CD4-positive, CD25-positive, alpha-beta regulatory T cell (primary cell): ENCODE data around the gene JARID2. TPM values are rescaled to one million over a fixed set of nuclear protein-coding genes. Genes with fewer than 3 reads are reported as not detected.
"Not testable (repeated sequence)": the region's sequence is repeated elsewhere in the genome, so short reads cannot be mapped to it uniquely, and the experiment has no call there.

Experiments
- ATAC-seq, 2 donors: fragments of 150-1000 bp; cut with Tn5 transposase; one replicate each; pipeline ENCODE4 v1.10.0; 2021; ENCODE audit warnings: low read depth in 2 of 2, moderate number of reproducible peaks in 2 of 2, moderate library complexity in 1 of 2
- DNase-seq, 3 donors: peaks; one replicate each; pipeline versions ENCODE4 v3.0.0 to v3.0.0-alpha.2; 2012 to 2022; ENCODE audit warnings: mixed read lengths in 1 of 3
- H3K27ac ChIP-seq: one replicate; pipeline ENCODE4 v1.7.0; 2013; ENCODE audit warnings: mild to moderate bottlenecking, low read length; ENCODE audit not compliant: insufficient read depth, poor library complexity, severe bottlenecking
- H3K27me3 ChIP-seq: one replicate; pipeline ENCODE4 v1.7.0; 2013; ENCODE audit warnings: low read length; ENCODE audit not compliant: control insufficient read depth, insufficient read depth
- H3K36me3 ChIP-seq: one replicate; pipeline ENCODE4 v1.7.0; 2013; ENCODE audit warnings: mild to moderate bottlenecking, low read length, moderate library complexity; ENCODE audit not compliant: control insufficient read depth, insufficient read depth
- H3K4me1 ChIP-seq: 2 replicates; pipeline ENCODE4 v1.7.0; 2013; ENCODE audit warnings: mild to moderate bottlenecking, low read length; ENCODE audit not compliant: insufficient read depth, control insufficient read depth, poor library complexity, severe bottlenecking
- H3K4me3 ChIP-seq: one replicate; pipeline ENCODE4 v1.7.0; 2013; ENCODE audit warnings: low read depth, mild to moderate bottlenecking, low read length, moderate library complexity
- H3K9me3 ChIP-seq, 2 experiments: 1 replicate in 1 of 2; 2 replicates in 1 of 2; pipeline ENCODE4 v1.7.0; 2013; ENCODE audit warnings: low read length in 2 of 2, mild to moderate bottlenecking in 1 of 2, moderate library complexity in 1 of 2; ENCODE audit not compliant: control insufficient read depth in 2 of 2
- H3K27ac Mint-ChIP-seq, 3 donors: one replicate each; pipeline ENCODE4 v1.8.0; 2020 to 2022; ENCODE audit warnings: mild to moderate bottlenecking in 3 of 3, mixed read lengths in 3 of 3, moderate library complexity in 2 of 3
- H3K27me3 Mint-ChIP-seq: one replicate; pipeline ENCODE4 v1.8.0; 2022; ENCODE audit warnings: mild to moderate bottlenecking, mixed read lengths
- H3K36me3 Mint-ChIP-seq: one replicate; pipeline ENCODE4 v1.8.0; 2020; ENCODE audit warnings: mixed read lengths
- H3K4me1 Mint-ChIP-seq, 4 donors: one replicate each; pipeline ENCODE4 v1.8.0; 2020 to 2022; ENCODE audit warnings: mixed read lengths in 4 of 4, mild to moderate bottlenecking in 1 of 4
- H3K4me3 Mint-ChIP-seq, 4 donors: one replicate each; pipeline ENCODE4 v1.8.0; 2020 to 2022; ENCODE audit warnings: mild to moderate bottlenecking in 4 of 4, mixed read lengths in 4 of 4, moderate library complexity in 3 of 4
- H3K9me3 Mint-ChIP-seq, 7 donors: one replicate each; pipeline ENCODE4 v1.8.0; 2020 to 2022; ENCODE audit warnings: mixed read lengths in 7 of 7, mild to moderate bottlenecking in 3 of 7, moderate library complexity in 2 of 7
- polyA plus RNA-seq, 4 donors: library from polyadenylated mRNA; unstranded; fragments of 300-500 nt; fragmentation: Illumina TruSeq; gene quantifications; one replicate each; pipeline ENCODE4 v1.2.3, GENCODE V29; 2021
- total RNA-seq: library from RNA; stranded (reverse); gene quantifications from one replicate; pipeline ENCODE4 v1.2.3, GENCODE V29; 2022

The JARID2 gene
- total and polyA plus RNA-seq, 5 donors from 2014 or later: 4.1 to 26.1 (median 5.6) TPM

DNA sequence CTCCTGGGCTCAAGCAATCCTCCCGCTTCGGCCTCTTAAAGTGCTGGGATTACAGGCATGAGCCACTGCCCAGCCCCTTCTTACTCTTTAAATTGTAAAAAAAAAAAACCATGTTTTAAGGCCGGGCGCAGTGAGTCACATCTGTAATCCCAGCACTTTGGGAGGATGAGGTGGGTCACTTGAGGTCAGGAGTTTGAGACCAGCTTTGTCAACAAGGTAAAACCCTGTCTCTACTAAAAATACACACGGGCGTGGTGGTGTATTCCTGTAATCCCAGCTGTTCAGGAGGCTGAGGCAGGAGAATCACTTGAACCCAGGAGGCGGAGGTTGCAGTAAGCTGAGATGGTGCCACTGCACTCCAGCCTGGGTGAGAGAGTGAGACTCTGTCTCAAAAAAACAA lies 43.6 kb downstream of the JARID2 start:
- not testable (repeated sequence) for H3K4me3 Mint-ChIP-seq, DNase-seq, H3K4me3 ChIP-seq, H3K36me3 ChIP-seq, H3K9me3 Mint-ChIP-seq, H3K27ac ChIP-seq, H3K27ac Mint-ChIP-seq, H3K27me3 Mint-ChIP-seq, H3K9me3 ChIP-seq, H3K27me3 ChIP-seq, ATAC-seq, H3K4me1 ChIP-seq
- H3K4me1 Mint-ChIP-seq: peaks cover 13 to 71% (median 49%) of the 10 kb centered on the region in 4 donors
- peaks cover 22% of the 10 kb centered on the region for H3K36me3 Mint-ChIP-seq

DNA sequence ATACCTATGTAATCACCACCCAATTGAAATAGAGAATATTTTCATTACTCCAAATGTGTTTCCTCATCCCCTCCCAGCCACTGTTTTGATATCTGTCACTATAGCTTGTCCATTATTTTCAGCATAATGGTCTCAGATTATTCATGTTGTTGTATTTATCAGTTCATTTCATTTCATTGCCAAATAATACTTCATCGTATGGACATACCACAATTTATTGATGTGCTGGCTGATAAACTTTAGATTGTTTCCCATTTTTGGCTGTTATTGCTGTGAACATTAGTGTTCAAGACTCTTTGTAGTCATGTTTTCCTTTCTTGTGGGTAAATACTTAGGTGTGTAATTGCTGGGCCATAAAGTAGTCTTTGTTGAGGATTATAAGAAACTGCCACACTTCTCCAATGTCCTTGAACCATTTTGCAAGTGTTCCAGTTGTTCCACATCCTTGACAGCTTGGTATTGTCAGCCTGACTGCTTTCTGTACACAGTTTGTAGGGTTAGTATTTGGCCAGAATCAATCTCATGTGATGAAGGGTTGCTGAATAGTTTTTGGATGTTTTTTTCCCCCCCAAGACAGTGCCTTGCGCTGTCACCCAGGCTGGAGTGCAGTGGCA lies 44.3 kb downstream of the JARID2 start:
- H3K27me3 ChIP-seq: no peaks in the 10 kb centered on the region
- H3K27ac Mint-ChIP-seq: peak overlapping the region in 1 of 3 donors; percentile 48
- H3K9me3 Mint-ChIP-seq: no peaks in the 10 kb centered on the region
- DNase-seq: no peak
- no peak overlapping the region for H3K4me3 Mint-ChIP-seq
- H3K4me1 Mint-ChIP-seq: peaks cover 17 to 68% (median 51%) of the 10 kb centered on the region in 4 donors
- H3K4me1 ChIP-seq: peaks cover 10% of the 10 kb centered on the region
- H3K36me3 Mint-ChIP-seq: peaks cover 22% of the 10 kb centered on the region
- H3K4me3 ChIP-seq: no peak overlapping the region
- H3K9me3 ChIP-seq: no peaks in the 10 kb centered on the region
- H3K36me3 ChIP-seq: no peaks in the 10 kb centered on the region
- no peak overlapping the region for H3K27ac ChIP-seq
- ATAC-seq: no peak
- no peaks in the 10 kb centered on the region for H3K27me3 Mint-ChIP-seq

DNA sequence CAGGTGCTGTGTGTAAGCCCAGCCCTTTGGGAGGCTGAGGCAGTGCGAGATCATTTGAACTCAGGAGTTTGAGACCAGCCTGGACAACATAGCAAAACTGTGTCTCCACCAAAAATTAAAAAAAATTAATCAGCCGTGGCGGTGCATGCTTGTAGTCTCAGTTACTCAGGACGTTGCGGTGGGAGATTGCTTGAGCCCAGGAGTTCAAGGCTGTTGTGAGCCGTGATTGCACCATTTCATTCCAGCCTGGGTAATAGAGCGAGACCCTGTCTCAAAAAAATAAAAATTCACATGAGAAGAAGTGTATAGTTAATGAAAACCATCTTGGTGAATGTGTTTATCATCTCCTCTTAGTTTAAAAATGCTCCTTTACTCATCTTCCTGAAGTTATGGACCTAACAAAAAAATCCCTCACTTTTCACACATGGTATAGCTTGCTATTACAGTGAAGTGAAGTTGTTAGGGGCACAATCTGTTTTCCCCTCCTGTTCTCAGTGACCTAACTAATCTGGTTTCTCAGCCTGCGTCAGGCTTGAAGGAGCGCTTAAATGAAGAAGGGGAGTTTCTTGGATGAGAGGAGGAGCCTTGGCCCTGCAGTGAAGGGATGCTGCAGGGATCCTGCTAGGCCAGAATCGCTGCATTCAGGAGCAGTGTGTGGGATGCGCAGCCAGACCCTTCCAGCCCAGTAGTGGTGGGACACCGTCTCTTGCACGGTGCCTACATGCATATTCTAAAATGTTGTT lies 45.3 kb downstream of the JARID2 start:
- Mint-ChIP-seq H3K9me3 (no peaks in the 10 kb centered on the region), H3K36me3 (peaks cover 22% of the 10 kb centered on the region), H3K4me3 (peak overlapping the region in 2 of 4 donors; percentile 50 to 57), H3K4me1 (peaks cover 17 to 70% (median 53%) of the 10 kb centered on the region in 4 donors), H3K27me3 (no peaks in the 10 kb centered on the region), H3K27ac (peak overlapping the region in 1 of 3 donors; percentile 76)
- Histone ChIP-seq H3K4me1 (peaks cover 10% of the 10 kb centered on the region), H3K27me3 (no peaks in the 10 kb centered on the region), H3K27ac (no peak overlapping the region), H3K9me3 (no peaks in the 10 kb centered on the region), H3K4me3 (no peak overlapping the region), H3K36me3 (no peaks in the 10 kb centered on the region)
- no peak for ATAC-seq
- no peak for DNase-seq

DNA sequence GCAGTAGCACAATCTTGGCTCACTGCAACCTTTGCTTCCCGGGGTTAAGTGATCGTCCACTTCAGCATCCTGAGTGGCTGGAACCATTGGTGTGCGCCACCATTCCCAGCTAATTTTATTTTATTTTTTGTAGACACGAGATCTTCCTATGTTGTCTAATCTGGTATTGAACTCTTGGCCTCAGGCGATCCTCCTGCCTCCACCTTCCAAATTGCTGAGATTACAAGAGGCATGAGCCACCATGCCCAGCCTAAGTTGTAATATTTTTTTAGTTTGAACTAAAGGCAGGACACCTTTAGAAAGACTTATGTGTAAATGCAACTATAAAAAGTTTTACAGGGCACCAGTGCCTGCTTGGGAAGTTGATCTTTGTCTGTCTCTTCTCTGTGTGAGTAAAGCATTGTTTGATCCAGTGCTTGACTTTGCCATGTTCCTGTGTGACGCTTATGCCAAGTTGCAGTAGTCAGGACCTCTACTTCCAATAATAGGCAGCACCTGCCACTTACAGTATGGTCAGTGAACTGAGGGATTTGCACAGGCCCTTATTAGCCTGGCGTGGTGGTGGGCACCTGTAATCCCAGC lies 46.9 kb downstream of the JARID2 start:
- H3K9me3 Mint-ChIP-seq: no peaks in the 10 kb centered on the region
- no peak for DNase-seq
- H3K36me3 Mint-ChIP-seq: peaks cover 19% of the 10 kb centered on the region
- Histone ChIP-seq H3K27me3 (no peaks in the 10 kb centered on the region), H3K36me3 (no peaks in the 10 kb centered on the region), H3K4me3 (no peak overlapping the region), H3K27ac (no peak overlapping the region), H3K4me1 (peaks cover 14% of the 10 kb centered on the region), H3K9me3 (no peaks in the 10 kb centered on the region)
- no peak for ATAC-seq
- peaks cover 21 to 79% (median 59%) of the 10 kb centered on the region in 4 donors for H3K4me1 Mint-ChIP-seq
- no peaks in the 10 kb centered on the region for H3K27me3 Mint-ChIP-seq
- H3K4me3 Mint-ChIP-seq: peak overlapping the region in 1 of 4 donors; percentile 65
- H3K27ac Mint-ChIP-seq: peak overlapping the region in 2 of 3 donors; percentile 1 to 6

DNA sequence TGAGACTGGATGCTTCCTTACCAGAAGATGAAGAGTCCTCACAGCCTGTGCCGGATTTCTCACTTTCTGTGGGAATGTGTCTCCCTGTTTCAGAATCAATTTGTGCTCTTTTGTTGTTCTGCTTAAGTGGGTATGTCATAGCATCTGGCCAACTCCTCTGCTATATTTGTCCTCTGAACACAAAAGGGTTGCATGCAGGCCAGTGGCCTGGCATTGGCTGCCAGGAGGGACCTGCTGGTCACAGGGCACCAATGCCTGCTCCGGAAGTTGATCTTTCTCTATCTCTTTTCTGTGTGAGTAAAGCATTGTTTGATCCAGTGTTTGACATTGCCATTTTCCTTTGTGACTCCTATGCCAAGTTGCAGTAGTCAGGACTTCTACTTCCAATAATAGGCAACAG lies 47.8 kb downstream of the JARID2 start:
- H3K9me3 ChIP-seq: no peaks in the 10 kb centered on the region
- H3K36me3 Mint-ChIP-seq: peaks cover 19% of the 10 kb centered on the region
- H3K27me3 Mint-ChIP-seq: no peaks in the 10 kb centered on the region
- peaks cover 16% of the 10 kb centered on the region for H3K4me1 ChIP-seq
- peak overlapping the region in 1 of 4 donors; percentile 2 for H3K4me3 Mint-ChIP-seq
- H3K27me3 ChIP-seq: no peaks in the 10 kb centered on the region
- H3K9me3 Mint-ChIP-seq: no peaks in the 10 kb centered on the region
- no peak overlapping the region for H3K4me3 ChIP-seq
- ATAC-seq: no peak
- no peak overlapping the region for H3K27ac ChIP-seq
- peaks cover 22 to 78% (median 59%) of the 10 kb centered on the region in 4 donors for H3K4me1 Mint-ChIP-seq
- no peaks in the 10 kb centered on the region for H3K36me3 ChIP-seq
- no peak for DNase-seq
- peak overlapping the region in 2 of 3 donors; percentile 32 to 41 for H3K27ac Mint-ChIP-seq

DNA sequence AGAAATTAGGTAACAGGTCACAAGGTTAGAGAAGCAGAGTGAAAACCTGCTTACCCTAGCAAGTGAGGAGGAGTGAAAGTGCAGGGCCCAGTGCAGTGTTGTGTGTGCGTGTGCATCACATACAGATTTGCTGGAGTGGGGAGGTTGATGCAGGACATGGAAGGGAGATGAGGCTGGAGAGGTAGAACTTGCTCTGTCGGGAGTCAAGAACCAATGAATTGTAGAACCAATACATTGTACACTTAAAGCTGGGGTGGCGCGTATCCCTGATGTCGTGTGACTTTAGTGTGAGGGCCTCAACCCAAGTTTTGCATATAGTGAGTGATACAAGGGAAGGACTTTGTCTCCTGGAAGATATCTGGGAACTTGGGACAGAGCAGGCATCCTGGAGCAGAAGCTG lies 48.6 kb downstream of the JARID2 start:
- no peak overlapping the region for H3K4me3 Mint-ChIP-seq
- peak overlapping the region in 2 of 3 donors; percentile 9 to 65 for H3K27ac Mint-ChIP-seq
- Histone ChIP-seq H3K4me3 (no peak overlapping the region), H3K36me3 (no peaks in the 10 kb centered on the region), H3K4me1 (peaks cover 21% of the 10 kb centered on the region), H3K27ac (no peak overlapping the region), H3K9me3 (no peaks in the 10 kb centered on the region), H3K27me3 (no peaks in the 10 kb centered on the region)
- no peak for ATAC-seq
- DNase-seq: no peak
- peaks cover 20 to 82% (median 64%) of the 10 kb centered on the region in 4 donors for H3K4me1 Mint-ChIP-seq
- H3K9me3 Mint-ChIP-seq: no peaks in the 10 kb centered on the region
- no peaks in the 10 kb centered on the region for H3K27me3 Mint-ChIP-seq
- H3K36me3 Mint-ChIP-seq: peaks cover 16% of the 10 kb centered on the region

DNA sequence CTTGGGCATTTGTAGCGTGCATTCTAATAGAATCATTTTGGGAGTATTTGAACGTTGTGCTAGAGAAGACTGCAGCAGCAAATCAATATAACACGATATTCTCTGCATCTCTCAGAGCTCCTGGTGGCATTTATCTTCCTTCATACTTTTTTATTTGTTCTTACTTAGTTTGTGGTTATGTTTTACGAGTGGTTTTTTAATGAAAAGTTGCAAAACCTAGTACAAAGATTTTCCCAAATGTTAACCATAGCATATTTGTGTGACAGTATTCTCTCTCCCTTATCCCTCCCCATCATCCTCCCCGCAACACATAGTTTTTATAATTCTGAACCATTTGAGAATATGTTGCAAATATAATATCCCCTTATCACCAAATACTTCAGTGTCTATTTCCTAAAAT lies 50.4 kb downstream of the JARID2 start:
- peaks cover 34% of the 10 kb centered on the region for H3K4me1 ChIP-seq
- H3K27ac Mint-ChIP-seq: peak overlapping the region; percentile 16 to 84 (median 80)
- H3K4me3 ChIP-seq: peak overlapping the region; percentile 37
- no peak overlapping the region for H3K27ac ChIP-seq
- no peak for DNase-seq
- peaks cover 26 to 86% (median 71%) of the 10 kb centered on the region in 4 donors for H3K4me1 Mint-ChIP-seq
- H3K36me3 Mint-ChIP-seq: peaks cover 14% of the 10 kb centered on the region
- peak overlapping the region in 2 of 4 donors; percentile 4 to 13 for H3K4me3 Mint-ChIP-seq
- no peaks in the 10 kb centered on the region for H3K36me3 ChIP-seq
- no peaks in the 10 kb centered on the region for H3K9me3 ChIP-seq
- no peaks in the 10 kb centered on the region for H3K27me3 Mint-ChIP-seq
- no peaks in the 10 kb centered on the region for H3K9me3 Mint-ChIP-seq
- H3K27me3 ChIP-seq: no peaks in the 10 kb centered on the region
- ATAC-seq: no peak
